ENCODE measurements around the gene AKAP10.
"Not testable (repeated sequence)": the region's sequence is repeated elsewhere in the genome, so short reads cannot be mapped to it uniquely, and the experiment has no call there.

- TF ChIP-seq CTCF (IDR thresholded peaks at IDR 0.05; ENCODE audit: low read length); EZH2 (optimal IDR thresholded peaks at IDR 0.05; ENCODE audit: low read depth, low read length): not testable (repeated sequence)
Measured at GRCh38 chr17:19951411-19951810, 26.2 kb downstream of the AKAP10 start.

Measured in MM.1S (cell line).